ENCODE measurements around the gene SUGP2.

DNA sequence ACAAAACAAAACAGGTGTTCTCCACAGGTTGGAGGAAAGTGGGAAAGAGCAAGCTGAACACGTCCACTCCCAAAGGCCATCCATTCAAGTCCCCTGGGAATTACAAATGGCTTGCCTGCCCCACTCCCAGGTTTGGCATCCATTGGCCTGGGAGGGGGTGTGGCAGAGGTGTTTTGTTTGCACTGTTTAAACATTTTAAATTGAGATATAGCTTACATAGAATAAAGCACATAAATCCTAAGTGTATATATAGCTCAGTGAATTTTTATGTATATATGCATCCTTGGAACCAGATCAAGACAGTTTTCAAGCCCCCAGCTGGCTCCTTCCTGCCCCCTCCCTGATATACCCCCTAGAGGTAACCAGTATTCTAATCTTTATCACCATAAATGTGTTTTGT is 43.2 kb upstream of the SUGP2 start:
- no peak for TF ChIP-seq TEAD4 (IDR thresholded peaks at IDR 0.05; ENCODE audit: low read length)
- no peak for TF ChIP-seq TEAD4 (CRISPR knock-in tag; IDR thresholded peaks at IDR 0.05; ENCODE audit: borderline replicate concordance)
- no peak for TF ChIP-seq CEBPB (tag; IDR thresholded peaks at IDR 0.05)
- TF ChIP-seq ZNF23 (CRISPR knock-in tag; IDR thresholded peaks at IDR 0.05) = no peak
- TF ChIP-seq RBBP5 (IDR thresholded peaks at IDR 0.05; ENCODE audit: borderline replicate concordance, insufficient read depth, low read length, poor library complexity, severe bottlenecking) = no peak
- TF ChIP-seq TEAD1 (CRISPR knock-in tag; IDR thresholded peaks at IDR 0.05) = no peak
- no peak for TF ChIP-seq TRIM24 (IDR thresholded peaks at IDR 0.05)
- TF ChIP-seq, protein P1, sequence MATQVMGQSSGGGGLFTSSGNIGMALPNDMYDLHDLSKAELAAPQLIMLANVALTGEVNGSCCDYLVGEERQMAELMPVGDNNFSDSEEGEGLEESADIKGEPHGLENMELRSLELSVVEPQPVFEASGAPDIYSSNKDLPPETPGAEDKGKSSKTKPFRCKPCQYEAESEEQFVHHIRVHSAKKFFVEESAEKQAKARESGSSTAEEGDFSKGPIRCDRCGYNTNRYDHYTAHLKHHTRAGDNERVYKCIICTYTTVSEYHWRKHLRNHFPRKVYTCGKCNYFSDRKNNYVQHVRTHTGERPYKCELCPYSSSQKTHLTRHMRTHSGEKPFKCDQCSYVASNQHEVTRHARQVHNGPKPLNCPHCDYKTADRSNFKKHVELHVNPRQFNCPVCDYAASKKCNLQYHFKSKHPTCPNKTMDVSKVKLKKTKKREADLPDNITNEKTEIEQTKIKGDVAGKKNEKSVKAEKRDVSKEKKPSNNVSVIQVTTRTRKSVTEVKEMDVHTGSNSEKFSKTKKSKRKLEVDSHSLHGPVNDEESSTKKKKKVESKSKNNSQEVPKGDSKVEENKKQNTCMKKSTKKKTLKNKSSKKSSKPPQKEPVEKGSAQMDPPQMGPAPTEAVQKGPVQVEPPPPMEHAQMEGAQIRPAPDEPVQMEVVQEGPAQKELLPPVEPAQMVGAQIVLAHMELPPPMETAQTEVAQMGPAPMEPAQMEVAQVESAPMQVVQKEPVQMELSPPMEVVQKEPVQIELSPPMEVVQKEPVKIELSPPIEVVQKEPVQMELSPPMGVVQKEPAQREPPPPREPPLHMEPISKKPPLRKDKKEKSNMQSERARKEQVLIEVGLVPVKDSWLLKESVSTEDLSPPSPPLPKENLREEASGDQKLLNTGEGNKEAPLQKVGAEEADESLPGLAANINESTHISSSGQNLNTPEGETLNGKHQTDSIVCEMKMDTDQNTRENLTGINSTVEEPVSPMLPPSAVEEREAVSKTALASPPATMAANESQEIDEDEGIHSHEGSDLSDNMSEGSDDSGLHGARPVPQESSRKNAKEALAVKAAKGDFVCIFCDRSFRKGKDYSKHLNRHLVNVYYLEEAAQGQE (IDR thresholded peaks at IDR 0.05; ENCODE audit: borderline replicate concordance) = no peak
- TF ChIP-seq, protein P1 (CRISPR knock-in tag; IDR thresholded peaks at IDR 0.05; ENCODE audit: low read depth) = no peak
- TF ChIP-seq CHD2 (IDR thresholded peaks at IDR 0.05; ENCODE audit: low read depth, low read length) = no peak
- no peak for TF ChIP-seq U2AF1 (optimal IDR thresholded peaks at IDR 0.05; ENCODE audit: low read depth, low read length)
- no peak for TF ChIP-seq ZFP36 (IDR thresholded peaks at IDR 0.05; ENCODE audit: low read depth, low read length, partially characterized antibody)

All from K562 (cell line).